HG03565 (cell line): Measurements from ENCODE around the gene UBE2I.
A peak's percentile ranks its signal among the peaks of the same experiment; 100 is the strongest.
"Not testable (repeated sequence)": the region's sequence is repeated elsewhere in the genome, so short reads cannot be mapped to it uniquely, and the experiment has no call there.

Experiments used
- ATAC-seq: cut with Tn5 transposase; IDR thresholded peaks from one replicate; pipeline ENCODE4 v1.9.1; 2021; ENCODE audit warnings: mild to moderate bottlenecking, moderate library complexity; ENCODE audit not compliant: unreplicated experiment

The UBE2I gene

GRCh38 chr16:1308977-1309885 is at the start of gene UBE2I:
UBE2I (plus strand) TSS chr16:1309636; CDS start chr16:1314031, 4,395 bp downstream.
- peak; percentile 44 for ATAC-seq

- no peak for ATAC-seq
Measured at GRCh38 chr16:1259760-1260068, 49.7 kb upstream of the UBE2I start.

- ATAC-seq = no peak
Measured at GRCh38 chr16:1260101-1260680, 49.2 kb upstream of the UBE2I start.

DNA sequence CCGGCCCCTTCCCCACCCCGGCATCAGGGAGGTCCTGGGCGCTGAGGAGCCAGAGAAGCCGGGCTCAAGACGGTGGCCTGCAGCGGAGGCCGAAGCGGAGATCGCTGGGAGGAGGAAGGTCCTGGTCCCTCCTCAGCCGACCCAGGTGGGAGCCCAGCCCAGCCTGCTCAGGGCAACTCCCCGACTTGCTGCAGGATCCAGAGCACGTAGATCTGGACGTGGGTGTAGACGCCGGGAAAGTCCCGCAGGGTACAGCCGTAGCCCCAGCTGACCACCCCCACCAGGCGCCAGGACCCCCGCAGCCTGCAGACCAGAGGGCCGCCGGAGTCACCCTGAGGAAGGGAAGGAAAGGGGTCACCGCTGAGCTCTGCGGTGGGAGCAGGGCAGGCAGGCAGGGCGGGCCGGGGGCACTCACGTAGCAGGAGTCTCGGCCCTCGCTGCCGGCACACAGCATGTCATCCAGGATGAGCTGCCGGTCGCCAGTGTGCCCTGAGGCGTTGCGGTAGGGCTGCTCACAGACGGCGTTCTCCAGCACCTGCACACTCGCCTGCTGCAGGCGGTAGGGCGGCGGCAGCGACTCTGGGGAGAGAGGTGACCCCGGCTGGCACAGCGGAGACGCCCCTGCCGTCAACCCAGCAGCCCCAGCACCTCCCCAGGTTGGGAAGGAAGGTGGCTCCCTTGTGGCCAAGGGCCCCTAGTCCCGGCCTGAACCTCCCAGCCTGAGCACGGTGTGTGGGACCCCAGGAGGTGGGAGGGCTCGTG is 48.1 kb upstream of the UBE2I start:
- no peak for ATAC-seq

- no peak for ATAC-seq
Measured at GRCh38 chr16:1262210-1262845, 47.1 kb upstream of the UBE2I start.

- no peak for ATAC-seq
Measured at GRCh38 chr16:1262846-1263221, 46.6 kb upstream of the UBE2I start.

GRCh38 chr16:1263591-1264344 is 45.7 kb upstream of the UBE2I start:
- ATAC-seq = no peak

DNA sequence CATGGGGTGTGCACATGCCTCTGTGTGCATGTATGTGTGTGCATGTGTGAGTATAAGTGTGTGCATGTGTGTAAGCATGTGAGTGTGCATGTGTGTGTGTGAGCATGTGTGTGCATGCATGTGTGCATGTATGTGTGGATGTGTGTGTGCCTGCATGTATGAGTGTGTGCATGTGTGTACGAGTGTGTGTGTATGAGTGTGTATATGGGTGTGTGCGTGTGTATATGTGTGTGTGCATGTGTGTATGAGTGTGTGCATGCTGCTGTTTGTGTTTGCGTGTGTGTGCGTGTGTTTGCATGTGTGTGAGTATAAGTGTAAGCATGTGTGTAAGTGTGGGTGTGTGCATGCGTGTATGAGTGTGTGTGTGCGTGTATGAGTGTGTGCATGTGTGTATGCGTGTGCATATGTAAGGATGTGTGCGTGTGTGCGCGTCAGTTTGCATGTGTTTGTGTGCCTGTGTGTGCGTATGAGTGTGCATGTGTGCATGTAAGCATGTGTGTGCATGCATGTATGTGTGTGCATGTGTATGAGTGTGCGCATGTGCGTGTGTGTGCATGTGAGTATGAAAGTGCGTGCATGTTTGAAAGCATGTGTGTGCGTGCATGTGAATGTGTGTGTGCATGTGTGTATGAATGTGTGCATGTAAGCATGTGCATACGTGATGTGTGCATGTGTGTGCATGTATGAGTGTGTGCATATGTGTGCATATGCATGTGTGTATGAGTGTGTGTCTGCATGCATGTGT is 44.9 kb upstream of the UBE2I start:
- no peak for ATAC-seq

GRCh38 chr16:1265090-1265630 is 44.3 kb upstream of the UBE2I start:
- ATAC-seq = no peak

DNA sequence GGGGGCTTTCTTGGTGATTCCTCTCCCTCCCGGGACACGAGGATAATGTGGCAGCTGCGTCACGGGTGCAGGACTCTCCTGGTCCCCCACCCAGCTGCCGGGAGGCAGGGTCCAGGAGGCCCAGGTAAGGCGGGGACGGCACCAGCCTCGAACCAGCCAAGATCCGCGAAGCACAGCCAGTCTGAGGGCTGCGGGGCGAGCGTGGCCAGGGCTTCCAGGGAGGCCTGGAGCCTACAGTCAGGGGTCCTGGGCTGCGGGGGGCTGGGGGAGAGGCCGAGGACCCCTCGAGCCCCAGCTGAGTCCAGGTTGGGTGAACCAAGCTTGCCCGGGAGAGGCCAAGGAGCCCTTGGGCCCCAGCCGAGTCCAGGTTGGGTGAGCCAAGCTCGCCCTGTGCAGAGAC is 43.6 kb upstream of the UBE2I start:
- no peak for ATAC-seq

DNA sequence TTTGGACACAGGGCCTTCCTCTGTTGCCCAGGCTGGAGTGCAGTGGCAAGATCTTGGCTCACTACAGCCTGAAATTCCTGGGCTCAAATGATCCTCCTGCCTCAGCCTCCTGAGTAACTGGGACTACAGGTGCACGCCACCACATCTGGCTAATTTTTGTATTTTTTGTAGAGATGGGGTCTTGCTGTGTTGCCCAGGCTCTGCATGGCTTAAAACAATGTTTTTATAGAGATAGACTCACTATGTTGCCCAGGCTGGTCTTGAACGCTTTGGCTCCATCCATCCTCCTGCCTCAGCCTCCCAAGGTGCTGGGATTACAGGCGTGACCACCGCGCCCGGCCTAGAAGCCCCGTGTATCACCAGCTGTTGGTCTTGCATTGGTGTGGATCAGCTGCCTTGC is 40.0 kb upstream of the UBE2I start:
- not testable (repeated sequence) for ATAC-seq

- no peak for ATAC-seq
Measured at GRCh38 chr16:1271380-1271723, 38.1 kb upstream of the UBE2I start.

DNA sequence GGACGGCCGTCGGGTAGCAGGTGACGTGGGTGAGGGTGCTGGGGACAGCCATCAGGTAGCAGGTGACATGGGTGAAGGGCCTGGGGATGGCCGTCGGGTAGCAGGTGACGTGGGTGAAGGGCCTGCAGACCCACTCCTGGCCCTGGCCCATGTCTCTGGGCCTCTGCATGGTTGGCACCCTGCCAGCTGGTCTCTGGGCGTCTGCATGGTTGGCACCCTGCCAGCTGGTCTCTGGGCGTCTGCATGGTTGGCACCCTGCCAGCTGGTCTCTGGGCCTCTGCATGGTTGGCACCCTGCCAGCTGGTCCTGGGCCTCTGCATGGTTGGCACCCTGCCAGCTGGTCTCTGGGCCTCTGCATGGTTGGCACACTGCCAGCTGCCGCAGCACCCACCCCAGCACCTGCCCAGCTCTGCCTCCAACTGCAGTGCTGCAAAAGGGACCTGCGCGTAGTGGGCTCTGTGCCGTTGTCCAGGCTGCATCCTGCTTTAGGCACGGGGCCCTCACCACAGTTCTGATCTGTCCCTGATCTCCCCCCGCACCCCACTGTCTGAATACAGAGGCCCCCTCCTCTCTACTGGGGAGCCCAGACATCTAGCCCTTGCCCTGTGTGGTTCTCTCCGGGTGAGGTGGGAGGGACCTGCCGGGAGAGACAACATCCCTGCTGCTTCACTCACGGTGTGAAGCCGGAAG is 37.6 kb upstream of the UBE2I start:
- ATAC-seq = not testable (repeated sequence)

DNA sequence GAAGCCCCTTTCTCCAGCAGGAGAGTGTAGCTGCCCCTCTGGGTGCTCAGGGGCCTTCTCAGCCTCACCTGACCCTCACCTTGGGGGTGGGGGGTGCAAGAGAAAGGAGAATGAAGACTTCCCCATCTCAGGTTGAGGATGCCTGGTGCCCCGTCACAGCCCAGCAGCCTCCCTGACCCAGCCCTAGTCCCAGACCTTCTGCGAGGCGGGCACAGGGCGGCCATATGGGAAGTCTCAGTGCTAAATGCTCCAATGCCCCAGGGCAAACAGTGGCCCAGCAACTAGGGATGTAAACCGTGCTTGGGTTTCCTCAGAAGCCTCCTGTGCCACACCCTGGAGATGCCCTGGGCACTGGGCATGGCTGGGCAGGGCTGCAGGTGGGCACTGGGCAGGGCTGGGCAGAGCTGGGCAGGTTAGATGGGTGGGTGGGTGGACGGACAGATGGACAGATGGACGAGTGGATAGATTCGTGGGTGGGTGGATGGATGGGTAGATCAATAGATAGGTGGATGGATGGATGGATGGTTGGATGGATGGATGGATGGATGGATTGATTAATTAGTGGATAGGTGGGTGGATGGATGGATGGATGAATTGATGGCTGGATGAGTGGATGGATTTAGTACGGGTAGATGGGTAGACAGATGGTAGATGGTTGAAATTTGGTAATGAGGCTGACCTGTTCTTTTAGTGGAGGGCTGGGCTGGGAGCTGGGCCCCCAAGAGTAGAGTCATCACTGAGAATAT is 36.8 kb upstream of the UBE2I start:
- ATAC-seq = no peak

DNA sequence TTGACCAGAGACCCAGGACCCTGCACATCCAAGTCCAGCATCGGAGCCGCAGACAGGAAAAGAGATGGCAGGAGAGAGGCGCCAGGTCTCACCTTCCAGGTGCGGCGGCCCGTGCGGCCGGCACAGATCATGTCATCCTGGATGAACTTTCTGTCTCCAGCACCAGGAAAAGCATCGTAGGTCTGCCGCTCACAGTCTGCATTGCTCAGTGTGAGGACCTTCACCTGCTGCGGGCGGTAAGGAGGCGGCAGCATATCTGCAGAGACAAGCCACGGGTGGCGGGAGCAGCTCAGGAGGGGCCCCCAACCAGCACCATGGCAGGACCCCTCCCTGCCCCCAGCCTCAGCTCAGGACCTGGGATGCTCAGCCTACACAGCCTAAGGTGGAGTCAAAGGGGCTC is 35.6 kb upstream of the UBE2I start:
- no peak for ATAC-seq

DNA sequence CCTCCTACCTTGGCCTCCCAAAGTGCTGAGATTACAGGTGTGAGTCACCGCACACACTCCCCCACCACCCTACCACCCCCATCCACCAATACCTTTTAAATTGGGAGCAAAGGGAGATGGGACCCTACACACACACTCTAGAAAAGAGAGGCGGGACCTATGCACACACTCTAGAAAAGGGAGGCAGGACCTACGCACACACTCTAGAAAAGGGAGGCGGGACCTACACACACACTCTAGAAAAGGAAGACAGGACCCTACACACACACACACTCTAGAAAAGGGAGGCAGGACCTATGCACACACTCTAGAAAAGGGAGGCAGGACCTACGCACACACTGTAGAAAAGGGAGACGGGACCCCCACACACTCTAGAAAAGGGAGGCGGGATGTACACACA is 34.7 kb upstream of the UBE2I start:
- no peak for ATAC-seq

- ATAC-seq = no peak
Measured at GRCh38 chr16:1275791-1276579, 33.5 kb upstream of the UBE2I start.

DNA sequence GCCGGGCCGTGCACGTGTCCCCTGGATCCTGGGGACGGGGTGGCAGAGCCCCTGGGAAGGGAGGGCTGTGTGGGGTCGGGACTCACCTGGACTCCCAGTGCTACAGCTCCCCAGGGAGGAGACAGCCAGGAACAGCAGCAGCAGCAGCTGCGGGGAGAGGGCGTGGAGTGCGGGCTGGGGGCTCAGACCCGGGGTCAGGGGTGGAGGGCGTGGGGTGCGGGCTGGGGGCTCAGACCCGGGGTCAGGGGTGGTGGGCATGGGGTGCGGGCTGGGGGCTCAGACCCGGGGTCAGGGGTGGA is 32.9 kb upstream of the UBE2I start:
- ATAC-seq = no peak
